ENCODE results near the gene GIPC1. TPM values are rescaled to one million over a fixed set of nuclear protein-coding genes. Genes with fewer than 3 reads are reported as not detected.

GIPC1 gene
- total and polyA plus RNA-seq, 8 donors, result 73.3 to 662 (median 122) TPM

GRCh38 chr19:14479975-14480699 lies 15.8 kb downstream of the GIPC1 start:
- WGBS, 5 donors, result 52 to 78% (median 64%) methylated on average over 21 to 43 of the region's 43 CpGs
- Histone ChIP-seq H3K4me3 (no peak overlapping the region), H3K9me3 (no peaks in the 10 kb centered on the region), H3K36me3 (peaks cover 25 to 74% (median 69%) of the 10 kb centered on the region in 4 donors), H3K4me1 (peaks cover 27 to 44% (median 32%) of the 10 kb centered on the region in 4 donors), H3K27me3 (peaks cover 0 to 14% (median 6%) of the 10 kb centered on the region in 3 donors), H3K27ac (peak overlapping the region in 2 of 5 donors; percentile 2 to 44)
- TF ChIP-seq EP300 (IDR thresholded peaks at IDR 0.05) (no peak), CTCF (IDR thresholded peaks at IDR 0.05) (peak in 5 of 7 experiments; percentile 42 to 86 (median 77)), POLR2AphosphoS5 (IDR thresholded peaks at IDR 0.05) (no peak), POLR2A (IDR thresholded peaks at IDR 0.05) (no peak)
- DNase-seq, result peak; percentile 55 to 77
- intact Hi-C loops (cut with DNase I; ENCODE audit: low total_unique reads), result no loop called here

DNA sequence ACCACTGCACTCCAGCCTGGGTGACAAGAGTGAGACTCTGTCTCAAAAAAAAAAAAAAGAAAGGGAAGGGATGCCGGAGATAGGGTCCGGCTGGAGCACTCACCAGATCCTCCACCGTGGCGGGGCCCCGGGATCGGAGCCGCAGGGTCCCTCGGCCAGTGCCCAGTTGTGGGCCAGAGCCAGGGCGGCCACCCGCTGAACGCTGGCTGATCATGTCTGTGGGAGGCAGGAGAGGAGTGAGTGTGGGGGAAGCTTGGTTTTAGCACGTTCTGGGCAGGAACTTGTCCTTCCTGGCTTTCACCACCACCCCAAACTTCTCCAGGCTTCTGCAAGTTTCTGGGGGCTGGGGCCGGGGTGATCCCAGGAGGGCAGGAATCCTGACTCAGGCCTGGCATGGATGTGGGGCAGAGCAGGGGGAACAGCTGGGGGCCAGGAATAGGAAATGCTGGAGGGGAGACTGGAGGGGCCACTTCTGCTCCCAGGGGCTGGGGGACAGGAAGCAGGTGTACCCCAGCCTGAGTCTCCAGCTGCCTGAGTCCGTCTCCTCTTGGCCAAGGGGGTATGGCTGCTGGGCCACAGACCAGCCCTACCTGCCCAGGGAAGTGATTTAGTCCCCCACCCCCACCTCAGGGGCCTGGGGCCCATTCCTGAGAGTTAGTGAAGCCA lies 16.5 kb downstream of the GIPC1 start:
- H3K9me3 ChIP-seq, result no peaks in the 10 kb centered on the region
- WGBS, 5 donors, result 81 to 94% (median 89%) methylated on average over 14 of the region's 14 CpGs

DNA sequence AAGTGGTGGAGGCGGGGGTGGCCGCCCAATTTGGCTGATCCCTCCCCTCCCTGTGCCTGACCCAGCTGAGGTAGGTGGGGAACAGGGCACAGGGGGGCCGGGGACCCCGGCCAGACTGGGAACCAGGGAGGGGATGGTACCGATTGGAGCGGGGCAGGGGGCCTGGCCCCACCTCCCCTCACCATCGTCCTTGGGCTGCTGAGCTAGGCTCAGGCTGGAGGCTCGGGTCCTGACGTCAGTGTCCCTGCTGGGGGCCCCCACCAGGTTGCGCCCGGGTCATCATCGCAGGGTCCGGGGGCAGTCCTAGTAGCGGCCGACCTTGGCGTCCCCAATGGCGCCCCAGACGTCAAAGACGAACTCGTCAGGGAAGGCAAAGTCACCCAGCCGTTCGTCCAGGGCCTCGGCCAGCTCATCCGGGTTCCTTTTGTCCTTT lies 17.8 kb downstream of the GIPC1 start:
- intact Hi-C loops (cut with DNase I; ENCODE audit: low total_unique reads), result no loop called here
- H3K27me3 ChIP-seq, result peaks cover 0 to 34% (median 19%) of the 10 kb centered on the region in 3 donors
- peak overlapping the region in 3 of 5 donors; percentile 73 to 82 (median 74) for H3K27ac ChIP-seq
- TF ChIP-seq EP300 (IDR thresholded peaks at IDR 0.05) (no peak), POLR2A (IDR thresholded peaks at IDR 0.05) (no peak), CTCF (IDR thresholded peaks at IDR 0.05) (no peak), POLR2AphosphoS5 (IDR thresholded peaks at IDR 0.05) (no peak)
- H3K36me3 ChIP-seq, result peaks cover 25 to 55% (median 54%) of the 10 kb centered on the region in 4 donors
- no peak overlapping the region for H3K4me3 ChIP-seq
- DNase-seq, result peak in 1 of 2 donors; percentile 35
- 71 to 90% (median 80%) methylated on average over 12 to 24 of the region's 24 CpGs for WGBS, 5 donors
- peaks cover 48 to 64% (median 52%) of the 10 kb centered on the region in 4 donors for H3K4me1 ChIP-seq
- no peaks in the 10 kb centered on the region for H3K9me3 ChIP-seq

More for the DNA sequence above, 16.5 kb downstream of the GIPC1 start:
- H3K4me3 ChIP-seq, result no peak overlapping the region
- H3K27me3 ChIP-seq, result peaks cover 0 to 21% (median 8%) of the 10 kb centered on the region in 3 donors
- H3K4me1 ChIP-seq, result peaks cover 34 to 51% (median 39%) of the 10 kb centered on the region in 4 donors
- peak overlapping the region in 2 of 5 donors; percentile 2 to 44 for H3K27ac ChIP-seq
- H3K36me3 ChIP-seq, result peaks cover 25 to 67% (median 65%) of the 10 kb centered on the region in 4 donors
- DNase-seq, result no peak
- TF ChIP-seq CTCF (IDR thresholded peaks at IDR 0.05) (no peak), POLR2A (IDR thresholded peaks at IDR 0.05) (no peak), POLR2AphosphoS5 (IDR thresholded peaks at IDR 0.05) (no peak), EP300 (IDR thresholded peaks at IDR 0.05) (no peak)
- intact Hi-C loops (cut with DNase I; ENCODE audit: low total_unique reads), result no loop called here

- no peak for TF ChIP-seq CTCF (IDR thresholded peaks at IDR 0.05)
- TF ChIP-seq POLR2A (IDR thresholded peaks at IDR 0.05), result no peak
- TF ChIP-seq POLR2AphosphoS5 (IDR thresholded peaks at IDR 0.05), result no peak
- no peak for TF ChIP-seq EP300 (IDR thresholded peaks at IDR 0.05)
- H3K36me3 ChIP-seq, result peaks cover 23 to 51% (median 49%) of the 10 kb centered on the region in 4 donors
- peak overlapping the region; percentile 1 to 82 (median 73) for H3K27ac ChIP-seq
- intact Hi-C loops (cut with DNase I; ENCODE audit: low total_unique reads), result no loop called here
- peaks cover 52 to 69% (median 58%) of the 10 kb centered on the region in 4 donors for H3K4me1 ChIP-seq
- no peaks in the 10 kb centered on the region for H3K9me3 ChIP-seq
- 56 to 75% (median 66%) methylated on average over 9 to 10 of the region's 10 CpGs for WGBS, 5 donors
- no peak overlapping the region for H3K4me3 ChIP-seq
- DNase-seq, result peak in 1 of 2 donors; percentile 89
- H3K27me3 ChIP-seq, result peaks cover 0 to 40% (median 25%) of the 10 kb centered on the region in 3 donors
These were observed 18.4 kb downstream of the GIPC1 start for GRCh38 chr19:14477418-14478112.

Data from stomach (tissue), 9 donors.